HG02981 (cell line): Measurements from ENCODE around the gene MIS12.

Source experiments
- ATAC-seq: cut with Tn5 transposase; IDR thresholded peaks from one replicate; pipeline ENCODE4 v1.9.1; 2021; ENCODE audit warnings: mild to moderate bottlenecking, moderate library complexity; ENCODE audit not compliant: unreplicated experiment

MIS12 gene

DNA sequence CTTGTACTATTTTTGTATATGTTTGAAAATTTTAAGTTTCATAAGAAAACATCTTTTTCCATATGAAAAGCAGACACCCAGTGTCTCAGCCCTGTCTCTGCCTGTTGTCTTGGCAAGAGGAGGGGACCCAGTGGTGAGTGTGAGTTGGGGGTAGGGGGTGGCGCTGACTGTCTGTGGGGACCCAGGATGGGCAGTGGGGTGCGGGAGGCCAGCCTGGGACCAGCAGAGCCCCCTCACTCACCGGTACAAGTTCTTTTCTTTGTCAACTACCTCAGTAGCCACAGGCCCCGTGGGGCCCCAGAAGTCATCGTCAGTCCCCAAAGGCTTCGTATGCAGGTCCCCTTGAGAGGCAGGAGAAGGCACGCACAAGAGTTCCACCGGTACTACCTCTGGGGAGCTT lies 46.2 kb downstream of the MIS12 start:
- ATAC-seq, result no peak

GRCh38 chr17:5533486-5534315 lies 47.3 kb downstream of the MIS12 start:
- no peak for ATAC-seq

DNA sequence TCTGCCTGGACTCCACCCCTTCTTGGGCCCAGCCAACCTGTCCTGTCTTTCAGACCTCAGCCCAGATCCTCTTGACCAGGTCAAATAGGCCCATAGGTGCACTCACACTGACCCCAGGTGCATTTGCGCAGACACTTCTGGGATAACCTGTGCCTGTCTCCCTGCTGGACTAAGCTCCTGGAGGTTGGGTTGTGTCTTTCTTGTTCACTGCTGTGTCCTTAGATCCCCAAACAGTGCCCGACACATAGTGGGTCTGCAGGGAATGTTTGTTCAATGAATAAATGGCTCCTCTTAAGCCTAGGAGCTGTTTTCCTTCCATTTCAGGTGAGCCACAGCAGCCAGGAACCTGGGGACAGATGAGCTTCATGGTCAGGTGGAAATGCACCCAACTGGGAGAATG lies 49.1 kb downstream of the MIS12 start:
- ATAC-seq, result no peak

DNA sequence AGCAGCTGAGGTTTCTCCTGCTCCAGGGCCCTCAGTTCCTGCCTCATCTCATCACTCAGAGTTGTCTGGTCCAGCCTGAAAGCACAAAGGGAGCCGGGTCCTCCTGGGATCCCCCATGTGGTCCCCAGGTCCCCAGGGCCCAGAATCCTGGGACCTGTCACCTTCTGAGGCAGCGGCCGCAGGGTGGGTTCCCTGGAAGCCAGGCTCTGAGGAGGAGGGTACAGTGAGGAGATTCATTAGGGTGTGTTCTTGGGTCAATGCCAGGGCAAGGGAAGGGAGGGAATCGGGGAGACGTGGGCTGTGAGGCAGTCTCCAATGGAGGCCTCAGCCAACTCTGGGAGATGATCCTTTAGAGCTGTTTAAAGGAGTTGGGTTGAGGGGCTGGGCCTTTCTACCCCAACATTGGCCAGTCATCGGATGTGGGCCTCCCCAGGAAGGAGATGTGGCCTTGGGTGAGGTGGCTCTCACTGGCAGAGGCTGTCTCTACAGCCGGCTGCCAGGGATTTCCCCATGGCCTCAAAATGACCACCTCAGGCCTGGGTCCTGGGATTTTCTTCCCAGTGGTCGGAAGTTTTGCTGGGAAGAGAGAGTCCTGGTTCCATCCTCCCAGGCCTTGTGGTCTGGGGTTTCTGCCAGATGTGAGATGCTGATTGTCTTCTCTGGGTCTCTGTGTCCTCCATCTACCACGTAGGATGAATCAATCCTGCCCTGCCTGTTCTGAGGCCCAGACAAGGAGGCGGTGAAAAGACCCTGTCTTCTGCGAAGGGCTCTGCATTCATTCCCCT lies 50.7 kb downstream of the MIS12 start:
- no peak for ATAC-seq

- no peak for ATAC-seq
These were observed 52.9 kb downstream of the MIS12 start for GRCh38 chr17:5539286-5539685.

DNA sequence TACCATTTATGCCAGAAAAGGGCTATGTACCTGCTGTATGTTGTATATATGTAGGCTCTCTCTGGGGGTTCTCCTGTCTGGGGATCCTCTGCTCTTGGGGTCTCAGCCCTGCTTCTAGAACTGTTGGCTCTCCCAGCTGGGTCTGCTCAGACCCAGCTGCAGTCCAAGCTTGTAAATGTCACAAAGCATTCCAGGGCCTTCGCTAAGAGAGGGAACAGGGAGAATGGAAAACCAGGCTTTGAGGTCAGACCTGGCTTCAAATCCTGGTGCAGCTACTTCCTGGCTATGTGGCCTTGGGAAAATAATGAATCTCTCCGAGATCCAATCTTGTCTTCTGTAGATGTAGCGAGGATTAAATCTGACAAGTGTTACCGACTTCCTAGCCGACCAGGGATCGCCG lies 54.0 kb downstream of the MIS12 start:
- no peak for ATAC-seq
